NT2/D1 (cell line): Measurements from ENCODE around the gene OR5T2.
"Not testable (repeated sequence)": the region's sequence is repeated elsewhere in the genome, so short reads cannot be mapped to it uniquely, and the experiment has no call there.

Experiments
- DNase-seq: peaks from one replicate; pipeline ENCODE4 v3.0.0-alpha.2; 2011; ENCODE audit warnings: low read depth, low spot score
- H3K27me3 ChIP-seq: 2 replicates; pipeline ENCODE4 v1.6.0; 2011; ENCODE audit warnings: mild to moderate bottlenecking; ENCODE audit not compliant: insufficient read length, insufficient read depth
- H3K36me3 ChIP-seq: 2 replicates; pipeline ENCODE4 v1.6.1; 2011; ENCODE audit warnings: mild to moderate bottlenecking, low read length, mixed read lengths; ENCODE audit not compliant: insufficient read depth, insufficient read length
- H3K4me1 ChIP-seq: 2 replicates; pipeline ENCODE4 v1.5.1; 2011; ENCODE audit not compliant: insufficient read depth, insufficient read length
- H3K4me3 ChIP-seq: 2 replicates; pipeline ENCODE4 v1.5.1; 2011; ENCODE audit warnings: low read depth; ENCODE audit not compliant: insufficient read length
- H3K9ac ChIP-seq: 2 replicates; pipeline ENCODE4 v1.6.0; 2011; ENCODE audit warnings: low read depth; ENCODE audit not compliant: insufficient read length
- H3K9me3 ChIP-seq: 2 replicates; pipeline ENCODE4 v1.5.1; 2011; ENCODE audit warnings: mild to moderate bottlenecking, low read length; ENCODE audit not compliant: insufficient read depth
- SUZ12 ChIP-seq: IDR thresholded peaks from 2 replicates; pipeline ENCODE4 v1.6.1; 2011; ENCODE audit not compliant: insufficient read length, insufficient read depth; ENCODE audit errors: extremely low read depth
- YY1 ChIP-seq: IDR thresholded peaks from 2 replicates; pipeline ENCODE4 v1.6.1; 2011; ENCODE audit not compliant: insufficient read length, insufficient read depth
- ZNF274 ChIP-seq: IDR thresholded peaks from 2 replicates; pipeline ENCODE4 v1.6.1; 2011; ENCODE audit warnings: mild to moderate bottlenecking, low read depth, low read length

Gene OR5T2

GRCh38 chr11:56234155-56234554, at the start of gene OR5T2:
Gene OR5T2, minus strand, starts transcription at chr11:56234255. Its CDS starts 1,193 bp downstream, at chr11:56233062.
- Histone ChIP-seq H3K9ac (no peak within 1 kb of the TSS), H3K4me1 (no peaks in the 10 kb centered on the region), H3K36me3 (no peaks in the 10 kb centered on the region), H3K4me3 (no peak within 1 kb of the TSS), H3K27me3 (no peaks in the 10 kb centered on the region), H3K9me3 (no peaks in the 10 kb centered on the region)
- no peak for TF ChIP-seq YY1
- TF ChIP-seq ZNF274: no peak
- no peak for TF ChIP-seq SUZ12
- DNase-seq: no peak

DNA sequence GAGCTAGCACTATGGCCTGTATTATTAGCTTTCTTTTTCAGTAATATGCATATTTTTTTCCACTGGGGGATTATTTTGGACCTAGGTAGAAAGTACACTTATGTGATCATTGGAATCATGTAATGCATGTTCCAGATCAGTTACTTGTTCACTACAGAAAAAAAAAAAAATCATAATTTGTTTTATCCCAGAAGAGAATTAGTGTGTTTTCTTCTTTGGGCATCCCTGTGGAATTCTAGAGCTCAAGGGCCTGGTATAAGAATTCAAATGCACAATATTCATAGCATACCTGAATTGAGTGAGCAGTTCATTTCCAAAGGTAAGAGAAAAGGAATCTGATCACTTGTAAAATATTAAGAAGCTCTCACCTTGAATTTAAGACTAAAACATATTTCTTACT, 39.8 kb upstream of the OR5T2 start, which contains the start of gene OR5T1:
OR5T1 (plus strand) TSS at position 301 of the 400 bp plus-strand sequence. CDS start 1,485 bp downstream, outside the sequence.
- H3K36me3 ChIP-seq: no peaks in the 10 kb centered on the region
- H3K27me3 ChIP-seq: no peaks in the 10 kb centered on the region
- TF ChIP-seq SUZ12 (no peak), YY1 (no peak), ZNF274 (no peak)
- H3K9me3 ChIP-seq: no peaks in the 10 kb centered on the region
- H3K4me3 ChIP-seq: no peak within 1 kb of the TSS
- no peaks in the 10 kb centered on the region for H3K4me1 ChIP-seq
- H3K9ac ChIP-seq: no peak within 1 kb of the TSS
- DNase-seq: no peak

DNA sequence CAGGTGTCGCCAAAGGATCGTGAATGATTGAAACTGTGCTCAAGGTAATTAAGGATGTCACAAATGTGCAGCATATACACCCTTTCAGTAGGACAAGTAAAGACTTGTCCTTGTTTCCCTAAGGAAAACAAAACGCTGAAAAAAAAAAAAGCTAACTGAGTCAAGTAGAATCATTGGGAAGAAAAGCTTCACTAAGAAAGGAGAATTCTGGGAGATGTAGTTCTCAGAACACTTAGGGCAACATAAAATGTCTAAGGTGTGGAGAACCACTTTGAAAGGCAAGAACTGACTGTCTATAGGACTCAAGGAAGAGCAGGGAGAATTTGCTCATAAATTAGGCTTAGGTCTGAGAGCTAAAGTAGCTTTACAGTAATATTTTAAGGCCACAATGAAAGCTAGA, 37.0 kb upstream of the OR5T2 start:
- TF ChIP-seq SUZ12: no peak
- no peak for TF ChIP-seq ZNF274
- TF ChIP-seq YY1: no peak

GRCh38 chr11:56251954-56252353, 17.9 kb upstream of the OR5T2 start, which contains the start of gene OR5T3:
Gene OR5T3, plus strand, starts transcription at chr11:56252254. Its CDS starts 0 bp downstream, at chr11:56252254.
- Histone ChIP-seq H3K36me3 (no peaks in the 10 kb centered on the region), H3K4me1 (no peaks in the 10 kb centered on the region), H3K9ac (no peak within 1 kb of the TSS), H3K4me3 (no peak within 1 kb of the TSS), H3K27me3 (no peaks in the 10 kb centered on the region), H3K9me3 (no peaks in the 10 kb centered on the region)
- no peak for TF ChIP-seq ZNF274
- DNase-seq: no peak

More for the DNA sequence above, 37.0 kb upstream of the OR5T2 start:
- no peak for DNase-seq
- no peaks in the 10 kb centered on the region for H3K4me1 ChIP-seq
- H3K27me3 ChIP-seq: no peaks in the 10 kb centered on the region
- H3K36me3 ChIP-seq: no peaks in the 10 kb centered on the region
- no peaks in the 10 kb centered on the region for H3K9me3 ChIP-seq
- H3K9ac ChIP-seq: no peak overlapping the region
- no peak overlapping the region for H3K4me3 ChIP-seq

- not testable (repeated sequence) for H3K27me3 ChIP-seq, H3K4me1 ChIP-seq, H3K36me3 ChIP-seq, H3K4me3 ChIP-seq, H3K9me3 ChIP-seq, H3K9ac ChIP-seq
- peak; percentile 36 for DNase-seq
Measured at GRCh38 chr11:56219735-56220134, 14.3 kb downstream of the OR5T2 start.

DNA sequence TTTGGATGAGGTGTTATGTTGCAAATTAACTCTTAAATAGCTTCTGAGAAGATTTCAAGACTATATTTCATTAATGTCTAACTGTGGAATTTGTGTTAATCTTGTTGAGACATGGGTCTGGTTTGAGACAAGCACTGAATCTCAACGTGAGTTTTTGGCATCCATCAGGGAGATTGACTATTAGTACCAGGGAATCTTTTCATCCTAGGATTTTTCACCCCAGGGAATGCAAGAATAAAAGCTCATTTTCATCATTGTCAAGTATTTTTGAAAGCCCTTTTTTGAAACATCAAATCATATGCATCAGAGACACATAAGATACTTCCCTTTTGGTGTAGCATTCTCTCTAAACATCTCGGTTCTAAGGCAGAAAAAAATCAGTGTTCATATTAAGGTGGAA, 19.5 kb downstream of the OR5T2 start:
- H3K4me3 ChIP-seq: no peak overlapping the region
- H3K36me3 ChIP-seq: no peaks in the 10 kb centered on the region
- no peaks in the 10 kb centered on the region for H3K27me3 ChIP-seq
- TF ChIP-seq YY1 (no peak), SUZ12 (no peak), ZNF274 (no peak)
- peaks cover 7% of the 10 kb centered on the region; the same call in 1 of the 2 replicates for H3K9me3 ChIP-seq
- no peak for DNase-seq
- H3K9ac ChIP-seq: no peak overlapping the region
- no peaks in the 10 kb centered on the region for H3K4me1 ChIP-seq

- Histone ChIP-seq H3K36me3 (no peaks in the 10 kb centered on the region), H3K4me3 (no peak overlapping the region), H3K4me1 (no peaks in the 10 kb centered on the region), H3K9me3 (no peaks in the 10 kb centered on the region), H3K27me3 (no peaks in the 10 kb centered on the region), H3K9ac (no peak overlapping the region)
- DNase-seq: no peak
- TF ChIP-seq YY1 (no peak), ZNF274 (no peak), SUZ12 (no peak)
Measured at GRCh38 chr11:56207790-56208189, 26.3 kb downstream of the OR5T2 start.

GRCh38 chr11:56197367-56197766, 36.7 kb downstream of the OR5T2 start:
- no peak overlapping the region for H3K9ac ChIP-seq

More at GRCh38 chr11:56197367-56197766, 36.7 kb downstream of the OR5T2 start:
- Histone ChIP-seq H3K36me3 (no peaks in the 10 kb centered on the region), H3K9me3 (no peaks in the 10 kb centered on the region), H3K4me1 (no peaks in the 10 kb centered on the region), H3K4me3 (no peak overlapping the region), H3K27me3 (no peaks in the 10 kb centered on the region)
- no peak for DNase-seq
- TF ChIP-seq SUZ12 (no peak), YY1 (no peak), ZNF274 (no peak)
